ENCODE data around the gene FBXW11. TPM values are rescaled to one million over a fixed set of nuclear protein-coding genes. Genes with fewer than 3 reads are reported as not detected.

Gene FBXW11
- total and polyA plus RNA-seq, 10 of the 15 experiments (the other 5 are each of a cell fraction or from before 2014, with no cell fraction given): 4.3 to 61.5 (median 40.0) TPM

DNA sequence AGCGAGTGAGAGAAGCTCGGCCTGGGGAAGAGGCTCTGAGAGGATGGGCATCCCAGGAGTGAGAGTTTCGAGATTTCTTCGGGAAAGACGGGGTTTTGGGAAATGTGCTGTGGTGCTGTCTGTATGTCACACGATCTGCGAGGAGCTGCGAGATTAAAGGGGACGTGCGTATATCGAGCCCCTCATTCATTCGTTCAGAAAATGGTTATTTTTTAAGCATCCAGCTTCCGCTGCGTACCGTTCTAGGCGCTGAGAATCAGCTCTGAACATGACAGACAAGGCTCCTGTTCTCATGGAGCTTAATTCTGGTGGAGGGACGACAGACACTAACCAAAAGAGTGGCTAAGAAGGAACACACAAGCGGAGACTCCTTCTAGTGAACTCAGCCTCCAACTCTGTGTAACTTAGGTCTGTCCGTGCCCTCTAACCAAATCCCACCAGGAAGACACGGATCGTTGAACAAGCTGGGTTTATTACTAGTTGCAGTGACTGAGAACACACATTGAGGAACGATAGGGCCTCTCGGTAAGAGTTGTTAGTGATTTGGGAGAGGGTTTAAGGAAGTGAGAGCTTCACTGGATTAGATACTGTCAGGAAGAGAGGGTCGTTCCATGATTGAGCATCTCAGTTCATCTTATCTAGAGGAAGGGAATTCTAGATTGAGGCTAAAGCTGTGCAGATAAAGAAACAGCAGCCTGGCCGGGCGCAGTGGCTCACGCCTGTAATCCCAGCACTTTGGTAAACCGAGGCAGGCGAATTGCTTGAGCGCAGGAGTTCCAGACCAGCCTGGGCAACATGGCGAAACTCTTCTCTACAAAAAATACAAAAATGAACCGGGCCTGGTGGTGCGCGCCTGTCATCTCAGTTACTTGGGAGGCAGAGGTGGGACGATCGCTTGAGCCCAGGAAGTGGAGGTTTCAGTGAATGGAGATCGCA lies 1.0 kb upstream of the FBXW11 start (continued):
- TF ChIP-seq, protein P1, sequence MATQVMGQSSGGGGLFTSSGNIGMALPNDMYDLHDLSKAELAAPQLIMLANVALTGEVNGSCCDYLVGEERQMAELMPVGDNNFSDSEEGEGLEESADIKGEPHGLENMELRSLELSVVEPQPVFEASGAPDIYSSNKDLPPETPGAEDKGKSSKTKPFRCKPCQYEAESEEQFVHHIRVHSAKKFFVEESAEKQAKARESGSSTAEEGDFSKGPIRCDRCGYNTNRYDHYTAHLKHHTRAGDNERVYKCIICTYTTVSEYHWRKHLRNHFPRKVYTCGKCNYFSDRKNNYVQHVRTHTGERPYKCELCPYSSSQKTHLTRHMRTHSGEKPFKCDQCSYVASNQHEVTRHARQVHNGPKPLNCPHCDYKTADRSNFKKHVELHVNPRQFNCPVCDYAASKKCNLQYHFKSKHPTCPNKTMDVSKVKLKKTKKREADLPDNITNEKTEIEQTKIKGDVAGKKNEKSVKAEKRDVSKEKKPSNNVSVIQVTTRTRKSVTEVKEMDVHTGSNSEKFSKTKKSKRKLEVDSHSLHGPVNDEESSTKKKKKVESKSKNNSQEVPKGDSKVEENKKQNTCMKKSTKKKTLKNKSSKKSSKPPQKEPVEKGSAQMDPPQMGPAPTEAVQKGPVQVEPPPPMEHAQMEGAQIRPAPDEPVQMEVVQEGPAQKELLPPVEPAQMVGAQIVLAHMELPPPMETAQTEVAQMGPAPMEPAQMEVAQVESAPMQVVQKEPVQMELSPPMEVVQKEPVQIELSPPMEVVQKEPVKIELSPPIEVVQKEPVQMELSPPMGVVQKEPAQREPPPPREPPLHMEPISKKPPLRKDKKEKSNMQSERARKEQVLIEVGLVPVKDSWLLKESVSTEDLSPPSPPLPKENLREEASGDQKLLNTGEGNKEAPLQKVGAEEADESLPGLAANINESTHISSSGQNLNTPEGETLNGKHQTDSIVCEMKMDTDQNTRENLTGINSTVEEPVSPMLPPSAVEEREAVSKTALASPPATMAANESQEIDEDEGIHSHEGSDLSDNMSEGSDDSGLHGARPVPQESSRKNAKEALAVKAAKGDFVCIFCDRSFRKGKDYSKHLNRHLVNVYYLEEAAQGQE (IDR thresholded peaks at IDR 0.05; ENCODE audit: low read depth, low read length): no peak
- TF ChIP-seq CREM (IDR thresholded peaks at IDR 0.05; ENCODE audit: low read depth): no peak
- TF ChIP-seq, protein P2, sequence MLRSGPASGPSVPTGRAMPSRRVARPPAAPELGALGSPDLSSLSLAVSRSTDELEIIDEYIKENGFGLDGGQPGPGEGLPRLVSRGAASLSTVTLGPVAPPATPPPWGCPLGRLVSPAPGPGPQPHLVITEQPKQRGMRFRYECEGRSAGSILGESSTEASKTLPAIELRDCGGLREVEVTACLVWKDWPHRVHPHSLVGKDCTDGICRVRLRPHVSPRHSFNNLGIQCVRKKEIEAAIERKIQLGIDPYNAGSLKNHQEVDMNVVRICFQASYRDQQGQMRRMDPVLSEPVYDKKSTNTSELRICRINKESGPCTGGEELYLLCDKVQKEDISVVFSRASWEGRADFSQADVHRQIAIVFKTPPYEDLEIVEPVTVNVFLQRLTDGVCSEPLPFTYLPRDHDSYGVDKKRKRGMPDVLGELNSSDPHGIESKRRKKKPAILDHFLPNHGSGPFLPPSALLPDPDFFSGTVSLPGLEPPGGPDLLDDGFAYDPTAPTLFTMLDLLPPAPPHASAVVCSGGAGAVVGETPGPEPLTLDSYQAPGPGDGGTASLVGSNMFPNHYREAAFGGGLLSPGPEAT (IDR thresholded peaks at IDR 0.05; ENCODE audit: low read depth): 0 out of 2 replicates have a peak, but pooled peaks have one; percentile 57
- TF ChIP-seq MEF2A (IDR thresholded peaks at IDR 0.05; ENCODE audit: insufficient read depth, low read depth, low read length): no peak
- no peak for TF ChIP-seq EZH2 (IDR thresholded peaks at IDR 0.05; ENCODE audit: borderline replicate concordance, control insufficient read depth, low read depth, low read length)
- no peak for TF ChIP-seq NR2C2 (IDR thresholded peaks at IDR 0.05; ENCODE audit: borderline replicate concordance, control insufficient read depth, insufficient read length, low read depth)
- TF ChIP-seq, protein P3, sequence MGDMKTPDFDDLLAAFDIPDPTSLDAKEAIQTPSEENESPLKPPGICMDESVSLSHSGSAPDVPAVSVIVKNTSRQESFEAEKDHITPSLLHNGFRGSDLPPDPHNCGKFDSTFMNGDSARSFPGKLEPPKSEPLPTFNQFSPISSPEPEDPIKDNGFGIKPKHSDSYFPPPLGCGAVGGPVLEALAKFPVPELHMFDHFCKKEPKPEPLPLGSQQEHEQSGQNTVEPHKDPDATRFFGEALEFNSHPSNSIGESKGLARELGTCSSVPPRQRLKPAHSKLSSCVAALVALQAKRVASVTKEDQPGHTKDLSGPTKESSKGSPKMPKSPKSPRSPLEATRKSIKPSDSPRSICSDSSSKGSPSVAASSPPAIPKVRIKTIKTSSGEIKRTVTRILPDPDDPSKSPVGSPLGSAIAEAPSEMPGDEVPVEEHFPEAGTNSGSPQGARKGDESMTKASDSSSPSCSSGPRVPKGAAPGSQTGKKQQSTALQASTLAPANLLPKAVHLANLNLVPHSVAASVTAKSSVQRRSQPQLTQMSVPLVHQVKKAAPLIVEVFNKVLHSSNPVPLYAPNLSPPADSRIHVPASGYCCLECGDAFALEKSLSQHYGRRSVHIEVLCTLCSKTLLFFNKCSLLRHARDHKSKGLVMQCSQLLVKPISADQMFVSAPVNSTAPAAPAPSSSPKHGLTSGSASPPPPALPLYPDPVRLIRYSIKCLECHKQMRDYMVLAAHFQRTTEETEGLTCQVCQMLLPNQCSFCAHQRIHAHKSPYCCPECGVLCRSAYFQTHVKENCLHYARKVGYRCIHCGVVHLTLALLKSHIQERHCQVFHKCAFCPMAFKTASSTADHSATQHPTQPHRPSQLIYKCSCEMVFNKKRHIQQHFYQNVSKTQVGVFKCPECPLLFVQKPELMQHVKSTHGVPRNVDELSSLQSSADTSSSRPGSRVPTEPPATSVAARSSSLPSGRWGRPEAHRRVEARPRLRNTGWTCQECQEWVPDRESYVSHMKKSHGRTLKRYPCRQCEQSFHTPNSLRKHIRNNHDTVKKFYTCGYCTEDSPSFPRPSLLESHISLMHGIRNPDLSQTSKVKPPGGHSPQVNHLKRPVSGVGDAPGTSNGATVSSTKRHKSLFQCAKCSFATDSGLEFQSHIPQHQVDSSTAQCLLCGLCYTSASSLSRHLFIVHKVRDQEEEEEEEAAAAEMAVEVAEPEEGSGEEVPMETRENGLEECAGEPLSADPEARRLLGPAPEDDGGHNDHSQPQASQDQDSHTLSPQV (IDR thresholded peaks at IDR 0.05): no peak
- TF ChIP-seq, protein P4, sequence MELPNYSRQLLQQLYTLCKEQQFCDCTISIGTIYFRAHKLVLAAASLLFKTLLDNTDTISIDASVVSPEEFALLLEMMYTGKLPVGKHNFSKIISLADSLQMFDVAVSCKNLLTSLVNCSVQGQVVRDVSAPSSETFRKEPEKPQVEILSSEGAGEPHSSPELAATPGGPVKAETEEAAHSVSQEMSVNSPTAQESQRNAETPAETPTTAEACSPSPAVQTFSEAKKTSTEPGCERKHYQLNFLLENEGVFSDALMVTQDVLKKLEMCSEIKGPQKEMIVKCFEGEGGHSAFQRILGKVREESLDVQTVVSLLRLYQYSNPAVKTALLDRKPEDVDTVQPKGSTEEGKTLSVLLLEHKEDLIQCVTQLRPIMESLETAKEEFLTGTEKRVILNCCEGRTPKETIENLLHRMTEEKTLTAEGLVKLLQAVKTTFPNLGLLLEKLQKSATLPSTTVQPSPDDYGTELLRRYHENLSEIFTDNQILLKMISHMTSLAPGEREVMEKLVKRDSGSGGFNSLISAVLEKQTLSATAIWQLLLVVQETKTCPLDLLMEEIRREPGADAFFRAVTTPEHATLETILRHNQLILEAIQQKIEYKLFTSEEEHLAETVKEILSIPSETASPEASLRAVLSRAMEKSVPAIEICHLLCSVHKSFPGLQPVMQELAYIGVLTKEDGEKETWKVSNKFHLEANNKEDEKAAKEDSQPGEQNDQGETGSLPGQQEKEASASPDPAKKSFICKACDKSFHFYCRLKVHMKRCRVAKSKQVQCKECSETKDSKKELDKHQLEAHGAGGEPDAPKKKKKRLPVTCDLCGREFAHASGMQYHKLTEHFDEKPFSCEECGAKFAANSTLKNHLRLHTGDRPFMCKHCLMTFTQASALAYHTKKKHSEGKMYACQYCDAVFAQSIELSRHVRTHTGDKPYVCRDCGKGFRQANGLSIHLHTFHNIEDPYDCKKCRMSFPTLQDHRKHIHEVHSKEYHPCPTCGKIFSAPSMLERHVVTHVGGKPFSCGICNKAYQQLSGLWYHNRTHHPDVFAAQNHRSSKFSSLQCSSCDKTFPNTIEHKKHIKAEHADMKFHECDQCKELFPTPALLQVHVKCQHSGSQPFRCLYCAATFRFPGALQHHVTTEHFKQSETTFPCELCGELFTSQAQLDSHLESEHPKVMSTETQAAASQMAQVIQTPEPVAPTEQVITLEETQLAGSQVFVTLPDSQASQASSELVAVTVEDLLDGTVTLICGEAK (IDR thresholded peaks at IDR 0.05; ENCODE audit: borderline replicate concordance): no peak
- TF ChIP-seq, protein P5, sequence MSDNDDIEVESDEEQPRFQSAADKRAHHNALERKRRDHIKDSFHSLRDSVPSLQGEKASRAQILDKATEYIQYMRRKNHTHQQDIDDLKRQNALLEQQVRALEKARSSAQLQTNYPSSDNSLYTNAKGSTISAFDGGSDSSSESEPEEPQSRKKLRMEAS (IDR thresholded peaks at IDR 0.05; ENCODE audit: low read depth, low read length): 0 out of 2 replicates have a peak, but pooled peaks have one; percentile 5
- TF ChIP-seq ZNF274 (IDR thresholded peaks at IDR 0.05; ENCODE audit: insufficient read depth, insufficient read length): no peak
- TF ChIP-seq RAD51 (IDR thresholded peaks at IDR 0.05): no peak
